ENCODE results near the gene TPPP3.

DNA sequence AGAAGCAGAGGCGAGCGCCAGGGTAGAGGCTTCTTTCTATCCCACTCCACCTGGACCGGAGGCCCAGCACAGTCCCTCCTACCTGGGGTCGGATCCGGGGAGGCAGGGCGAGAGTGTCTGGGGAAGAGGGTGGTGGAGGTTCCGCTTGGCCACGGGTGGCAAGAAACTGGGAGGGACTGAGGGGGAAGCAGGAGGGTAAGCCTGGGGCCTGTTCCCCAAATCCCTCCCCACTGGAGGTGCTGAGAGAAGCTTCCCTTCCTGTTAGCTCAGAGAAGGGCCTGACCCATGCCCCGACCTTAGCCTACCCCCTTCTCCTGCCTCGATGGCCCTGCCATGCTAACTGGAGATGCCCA, 1.8 kb upstream of the TPPP3 start:
- TF ChIP-seq, protein P1, sequence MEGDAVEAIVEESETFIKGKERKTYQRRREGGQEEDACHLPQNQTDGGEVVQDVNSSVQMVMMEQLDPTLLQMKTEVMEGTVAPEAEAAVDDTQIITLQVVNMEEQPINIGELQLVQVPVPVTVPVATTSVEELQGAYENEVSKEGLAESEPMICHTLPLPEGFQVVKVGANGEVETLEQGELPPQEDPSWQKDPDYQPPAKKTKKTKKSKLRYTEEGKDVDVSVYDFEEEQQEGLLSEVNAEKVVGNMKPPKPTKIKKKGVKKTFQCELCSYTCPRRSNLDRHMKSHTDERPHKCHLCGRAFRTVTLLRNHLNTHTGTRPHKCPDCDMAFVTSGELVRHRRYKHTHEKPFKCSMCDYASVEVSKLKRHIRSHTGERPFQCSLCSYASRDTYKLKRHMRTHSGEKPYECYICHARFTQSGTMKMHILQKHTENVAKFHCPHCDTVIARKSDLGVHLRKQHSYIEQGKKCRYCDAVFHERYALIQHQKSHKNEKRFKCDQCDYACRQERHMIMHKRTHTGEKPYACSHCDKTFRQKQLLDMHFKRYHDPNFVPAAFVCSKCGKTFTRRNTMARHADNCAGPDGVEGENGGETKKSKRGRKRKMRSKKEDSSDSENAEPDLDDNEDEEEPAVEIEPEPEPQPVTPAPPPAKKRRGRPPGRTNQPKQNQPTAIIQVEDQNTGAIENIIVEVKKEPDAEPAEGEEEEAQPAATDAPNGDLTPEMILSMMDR (IDR thresholded peaks at IDR 0.05), result no peak
- TF ChIP-seq POLR2A (IDR thresholded peaks at IDR 0.05), result no peak

Measured in lower leg skin (tissue), 3 donors.